Hippocampal formation (tissue), 2 donors: ENCODE data around the gene COL18A1.
"Not testable (repeated sequence)": the region's sequence is repeated elsewhere in the genome, so short reads cannot be mapped to it uniquely, and the experiment has no call there.

Experiments
- DNase-seq, 2 donors: peaks; one replicate each; lab custom pipeline; 2025; lab: John Stamatoyannopoulos, UW

Gene COL18A1

GRCh38 chr21:45404730-45405270 lies at the start of gene COL18A1:
Gene COL18A1 (plus strand): TSS chr21:45405165. CDS start chr21:45405231, 66 bp downstream.
- no peak for DNase-seq

GRCh38 chr21:45355573-45355972 lies 49.4 kb upstream of the COL18A1 start:
- no peak for DNase-seq

- no peak for DNase-seq
Observed at GRCh38 chr21:45356251-45356650, 48.7 kb upstream of the COL18A1 start.

GRCh38 chr21:45356653-45357435 lies 48.1 kb upstream of the COL18A1 start:
- DNase-seq = no peak

- no peak for DNase-seq
Observed at GRCh38 chr21:45357436-45358260, 47.3 kb upstream of the COL18A1 start.

- no peak for DNase-seq
Observed at GRCh38 chr21:45358261-45358670, 46.7 kb upstream of the COL18A1 start.

GRCh38 chr21:45358711-45359310 lies 46.2 kb upstream of the COL18A1 start:
- DNase-seq = no peak

- no peak for DNase-seq
Observed at GRCh38 chr21:45359451-45360217, 45.3 kb upstream of the COL18A1 start.

- DNase-seq = no peak
Observed at GRCh38 chr21:45361033-45361997, 43.6 kb upstream of the COL18A1 start.

- DNase-seq = no peak
Observed at GRCh38 chr21:45362077-45362747, 42.8 kb upstream of the COL18A1 start.

- no peak for DNase-seq
Observed at GRCh38 chr21:45362748-45363145, 42.2 kb upstream of the COL18A1 start.

- not testable (repeated sequence) for DNase-seq
Observed at GRCh38 chr21:45363272-45363671, 41.7 kb upstream of the COL18A1 start.

GRCh38 chr21:45363921-45364467 lies 41.0 kb upstream of the COL18A1 start:
- DNase-seq = peak; percentile 34 to 41

- DNase-seq = no peak
Observed at GRCh38 chr21:45364468-45365185, 40.3 kb upstream of the COL18A1 start.

GRCh38 chr21:45365186-45365607 lies 39.8 kb upstream of the COL18A1 start:
- no peak for DNase-seq

- no peak for DNase-seq
Observed at GRCh38 chr21:45365608-45366241, 39.2 kb upstream of the COL18A1 start.

GRCh38 chr21:45366476-45366875 lies 38.5 kb upstream of the COL18A1 start:
- no peak for DNase-seq

- no peak for DNase-seq
Observed at GRCh38 chr21:45366931-45367401, 38.0 kb upstream of the COL18A1 start.
